Aortic smooth muscle cell (primary cell): ENCODE measurements around the gene TBCEL. TPM values are rescaled to one million over a fixed set of nuclear protein-coding genes. Genes with fewer than 3 reads are reported as not detected.

ENCODE experiments used
- total RNA-seq: library from RNA; depleted of rRNA; stranded (reverse); fragments of >200 nt; gene quantifications from 2 replicates; pipeline ENCODE4 v1.2.3, GENCODE V29; 2014

TBCEL gene, protein sequence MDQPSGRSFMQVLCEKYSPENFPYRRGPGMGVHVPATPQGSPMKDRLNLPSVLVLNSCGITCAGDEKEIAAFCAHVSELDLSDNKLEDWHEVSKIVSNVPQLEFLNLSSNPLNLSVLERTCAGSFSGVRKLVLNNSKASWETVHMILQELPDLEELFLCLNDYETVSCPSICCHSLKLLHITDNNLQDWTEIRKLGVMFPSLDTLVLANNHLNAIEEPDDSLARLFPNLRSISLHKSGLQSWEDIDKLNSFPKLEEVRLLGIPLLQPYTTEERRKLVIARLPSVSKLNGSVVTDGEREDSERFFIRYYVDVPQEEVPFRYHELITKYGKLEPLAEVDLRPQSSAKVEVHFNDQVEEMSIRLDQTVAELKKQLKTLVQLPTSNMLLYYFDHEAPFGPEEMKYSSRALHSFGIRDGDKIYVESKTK
- 17.2 and 23.4 TPM in 2 replicates for total RNA-seq

DNA sequence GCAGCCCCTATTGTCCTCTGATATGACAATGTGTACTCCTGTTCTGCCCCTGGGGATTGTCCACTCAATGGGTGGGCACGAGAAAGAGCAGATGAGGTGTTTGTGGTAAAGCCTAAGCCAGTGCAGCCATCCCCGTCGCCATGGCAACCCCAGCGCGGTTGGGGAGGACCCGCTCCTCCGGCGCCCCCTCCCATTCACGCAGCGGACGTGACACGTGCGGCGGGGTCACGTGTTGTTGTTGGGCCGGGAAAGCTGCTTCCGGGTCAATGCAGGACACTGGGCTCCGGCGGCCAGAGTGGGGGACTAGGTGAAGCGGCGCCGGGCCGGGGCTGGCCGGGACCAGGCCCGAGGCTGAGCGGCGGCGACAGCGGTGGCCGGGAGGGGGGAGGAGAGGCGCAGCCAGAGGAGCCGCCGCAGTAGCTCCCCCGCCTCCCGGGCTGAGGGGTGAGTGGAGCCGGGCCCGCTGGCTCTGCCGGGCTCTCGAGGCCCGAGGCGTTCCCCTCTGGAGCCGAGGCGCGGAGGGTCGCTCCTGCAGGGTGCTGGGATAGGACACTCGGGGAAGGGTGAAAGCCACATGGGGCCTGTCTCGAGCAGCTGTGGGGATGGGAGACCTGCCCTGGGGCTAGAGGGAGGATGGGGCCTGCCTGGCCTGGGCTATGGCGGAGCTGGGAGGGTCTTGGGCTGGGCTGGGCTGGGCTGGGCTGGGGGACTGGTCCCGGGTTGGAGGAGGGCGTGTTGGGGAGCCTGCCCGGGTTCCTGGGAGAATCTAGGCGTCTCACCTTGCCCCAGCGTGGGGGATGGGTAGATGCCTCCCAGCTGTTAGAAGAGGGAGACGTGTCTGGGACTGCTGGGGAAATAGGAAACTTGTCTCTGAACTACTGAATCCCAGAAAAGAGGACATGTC is at the start of gene TBCEL:
TBCEL (plus strand) TSS at position 255 of the 904 bp plus-strand sequence. CDS start 21,589 bp downstream, outside the sequence.

DNA sequence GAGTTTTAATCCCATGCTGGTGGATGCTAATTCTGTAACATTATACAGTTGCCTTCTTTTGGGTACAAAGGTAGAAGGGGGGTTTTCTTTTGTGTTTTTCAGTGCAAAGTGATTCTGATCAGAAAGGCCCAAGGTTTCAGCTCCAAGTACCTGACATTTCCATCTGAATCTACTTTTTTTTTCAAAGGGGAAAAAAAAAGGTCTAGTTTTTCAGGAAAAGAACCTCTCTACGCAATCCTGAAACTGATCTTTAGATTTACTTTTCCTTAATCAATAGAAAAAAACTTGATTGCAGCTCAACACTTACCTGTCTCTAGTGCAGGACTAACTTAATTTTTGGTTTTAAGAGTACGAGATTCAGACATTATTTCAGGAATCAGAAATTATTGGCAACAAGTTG is 77.0 kb downstream of the TBCEL start, which contains the start of gene TECTA:
TECTA (plus strand) TSS at position 301 of the 400 bp plus-strand sequence. CDS start 1,423 bp downstream, outside the sequence.

Other genes with a start within 250 kb of the TBCEL start
- gene TECTA, start 77.1 kb downstream of the TBCEL start, total RNA-seq, result 0.40 and 0.44 TPM in 2 replicates